HepG2 (cell line): ENCODE data around the gene RAB8A. TPM values are rescaled to one million over a fixed set of nuclear protein-coding genes. Genes with fewer than 3 reads are reported as not detected.

Experiments
- ATAC-seq: fragments of 200-7000 bp; cut with Tn5 transposase; 3 replicates; pipeline ENCODE4 v1.9.1; 2020; ENCODE audit warnings: mild to moderate bottlenecking, moderate library complexity
- BruUV-seq: library from RNA; stranded (reverse); fragments of 400-500 nt; replicated peaks from 2 replicates; lab custom pipeline; 2021; lab: Mats Ljungman, UMichigan
- CTCF ChIA-PET: fragments of 300-600 bp; formaldehyde crosslinking; extraction: SDS; loops from one replicate; lab custom pipeline; 2021; ENCODE audit warnings: low total read pairs, inconsistent platforms, low intra/inter-chr PET ratio; lab: Yijun Ruan, JAX
- POLR2A ChIA-PET: fragments of 350-600 bp; sonication (Branson Sonifier 250); formaldehyde crosslinking; loops from one replicate; lab custom pipeline; 2020; ENCODE audit warnings: antibody characterized with exemption, inconsistent platforms; lab: Yijun Ruan, JAX
- DNase-seq: peaks from one replicate; pipeline ENCODE4 v3.0.0-alpha.2; 2015; ENCODE audit warnings: low spot score
- FAIRE-seq: peaks from 3 replicates; lab custom pipeline; 2011; peaks lifted over from hg19 to GRCh38; lab: Jason Lieb, UNC
- H2AFZ ChIP-seq: one replicate; pipeline ENCODE4 v1.6.1; 2011; ENCODE audit warnings: low read length, inconsistent platforms
- H3K27ac ChIP-seq: fragments of 300-600 bp; 3 replicates; pipeline ENCODE4 v1.8.0; 2011; ENCODE audit warnings: mixed run types, mild to moderate bottlenecking, mixed read lengths, low read length, inconsistent platforms; ENCODE audit not compliant: insufficient read depth; ENCODE audit errors: extremely low read length
- H3K27me3 ChIP-seq, 2 experiments: fragments of 200-600 bp in 1 of 2; 2 replicates in 1 of 2; 3 replicates in 1 of 2; pipeline versions ENCODE4 v1.6.0 to v1.8.0; 2011; ENCODE audit warnings: low read length in 2 of 2, mild to moderate bottlenecking in 2 of 2, moderate library complexity in 2 of 2, inconsistent platforms in 1 of 2; ENCODE audit not compliant: insufficient read depth in 2 of 2, control insufficient read depth in 1 of 2
- H3K36me3 ChIP-seq, 2 experiments: fragments of 200-600 bp in 1 of 2; replicated peaks in 1 of 2; 2 replicates in 1 of 2; 3 replicates in 1 of 2; pipeline versions ENCODE4 v1.5.1 to v1.8.0; 2011; ENCODE audit warnings: low read length in 2 of 2, inconsistent platforms in 1 of 2; ENCODE audit not compliant: insufficient read depth in 2 of 2, control insufficient read depth in 1 of 2
- H3K4me1 ChIP-seq: 2 replicates; pipeline ENCODE4 v1.5.1; 2012; ENCODE audit warnings: low read length, inconsistent platforms; ENCODE audit not compliant: insufficient read depth
- H3K4me2 ChIP-seq: 2 replicates; pipeline ENCODE4 v1.6.0; 2011; ENCODE audit warnings: low read depth, low read length, inconsistent platforms
- H3K4me3 ChIP-seq, 3 experiments: fragments of 200-600 bp in 1 of 3; sonication (generic), shearing (Covaris generic) in 1 of 3; replicated peaks in 1 of 3; 2 replicates each; pipeline ENCODE4 v1.5.1; 2011 to 2016; ENCODE audit warnings: low read length in 3 of 3, inconsistent platforms in 2 of 3, low read depth in 2 of 3, mild to moderate bottlenecking in 2 of 3, control low read depth in 1 of 3, mixed read lengths in 1 of 3; ENCODE audit not compliant: insufficient read depth in 1 of 3
- H3K79me2 ChIP-seq: one replicate; pipeline ENCODE4 v1.6.1; 2011; ENCODE audit warnings: low read length, inconsistent platforms; ENCODE audit not compliant: insufficient read depth
- H3K9ac ChIP-seq: 2 replicates; pipeline ENCODE4 v1.6.0; 2011; ENCODE audit warnings: mild to moderate bottlenecking, low read depth, low read length, inconsistent platforms; ENCODE audit not compliant: insufficient read depth
- H3K9me3 ChIP-seq: 2 replicates; pipeline ENCODE4 v1.5.1; 2012; ENCODE audit warnings: mild to moderate bottlenecking, low read length
- H4K20me1 ChIP-seq: 2 replicates; pipeline ENCODE4 v1.6.0; 2011; ENCODE audit warnings: inconsistent platforms, mild to moderate bottlenecking, low read length, moderate library complexity; ENCODE audit not compliant: insufficient read depth
- BATF2 ChIP-seq: sonication (generic); formaldehyde crosslinking; IDR thresholded peaks from 2 replicates; pipeline ENCODE4 v1.8.0; 2022; ENCODE audit warnings: mild to moderate bottlenecking, missing genetic modification reagents, moderate library complexity
- ELF1 ChIP-seq: sonication (generic); formaldehyde crosslinking; IDR thresholded peaks from 2 replicates; pipeline ENCODE4 v1.4.0; 2020; ENCODE audit warnings: missing genetic modification reagents
- FOXK1 ChIP-seq: sonication (generic); formaldehyde crosslinking; IDR thresholded peaks from 2 replicates; pipeline ENCODE4 v1.4.0; 2020; ENCODE audit warnings: low read depth, missing genetic modification reagents, borderline replicate concordance
- HOXA7 ChIP-seq: sonication (generic); formaldehyde crosslinking; IDR thresholded peaks from 2 replicates; pipeline ENCODE4 v1.8.1; 2022; ENCODE audit warnings: mild to moderate bottlenecking, missing genetic modification reagents, moderate library complexity
- MTA3 ChIP-seq: sonication (generic); formaldehyde crosslinking; IDR thresholded peaks from 2 replicates; pipeline ENCODE4 v1.4.0; 2020; ENCODE audit warnings: missing genetic modification reagents
- PRDM10 ChIP-seq: sonication (generic); formaldehyde crosslinking; IDR thresholded peaks from 2 replicates; pipeline ENCODE4 v1.4.0; 2020; ENCODE audit warnings: low read depth, missing genetic modification reagents
- RFXANK ChIP-seq: IDR thresholded peaks from 2 replicates; pipeline ENCODE4 v1.6.1; 2016
- SIX4 ChIP-seq: sonication (generic); formaldehyde crosslinking; IDR thresholded peaks from 2 replicates; pipeline ENCODE4 v1.4.0; 2020; ENCODE audit warnings: missing genetic modification reagents
- SMARCE1 ChIP-seq: fragments of 450-650 bp; IDR thresholded peaks from 2 replicates; pipeline ENCODE4 v1.6.1; 2017; ENCODE audit warnings: borderline replicate concordance
- SUZ12 ChIP-seq: fragments of 150-350 bp; IDR thresholded peaks from 2 replicates; pipeline ENCODE4 v1.6.1; 2014; ENCODE audit warnings: low read depth, low read length
- ZFP82 ChIP-seq: sonication (generic); formaldehyde crosslinking; IDR thresholded peaks from 2 replicates; pipeline ENCODE4 v1.5.1; 2020; ENCODE audit warnings: mild to moderate bottlenecking, missing genetic modification reagents, borderline replicate concordance
- ZFX ChIP-seq: sonication (generic); formaldehyde crosslinking; IDR thresholded peaks from 2 replicates; pipeline ENCODE4 v1.4.0; 2020; ENCODE audit warnings: mild to moderate bottlenecking, low read depth, missing genetic modification reagents, moderate library complexity
- ZNF235 ChIP-seq: sonication (generic); formaldehyde crosslinking; IDR thresholded peaks from 2 replicates; pipeline ENCODE4 v1.8.1; 2023; ENCODE audit warnings: mild to moderate bottlenecking, missing genetic modification reagents, borderline replicate concordance
- ZNF317 ChIP-seq: sonication (generic); formaldehyde crosslinking; IDR thresholded peaks from 2 replicates; pipeline ENCODE4 v1.5.0; 2020; ENCODE audit warnings: mild to moderate bottlenecking, missing genetic modification reagents
- ZNF446 ChIP-seq: sonication (generic); formaldehyde crosslinking; IDR thresholded peaks from 2 replicates; pipeline ENCODE4 v1.5.0; 2020; ENCODE audit warnings: mild to moderate bottlenecking, missing genetic modification reagents
- ZNF496 ChIP-seq: sonication (generic); formaldehyde crosslinking; IDR thresholded peaks from 2 replicates; pipeline ENCODE4 v1.8.1; 2023; ENCODE audit warnings: mild to moderate bottlenecking, moderate library complexity, missing genetic modification reagents; ENCODE audit not compliant: insufficient replicate concordance
- ZNF614 ChIP-seq: IDR thresholded peaks from 2 replicates; pipeline ENCODE4 v1.6.1; 2018; ENCODE audit warnings: missing biosample characterization, missing genetic modification reagents, inconsistent platforms, borderline replicate concordance
- ZNF7 ChIP-seq: IDR thresholded peaks from 2 replicates; pipeline ENCODE4 v1.6.1; 2016; ENCODE audit warnings: missing biosample characterization, missing genetic modification reagents
- WGBS: methylation state at CpG from one replicate; pipeline ENCODE4 v1.1.6; 2017; ENCODE audit warnings: low lambda C conversion rate; 5-methylcytosine and 5-hydroxymethylcytosine counted together
- in situ Hi-C: cut with HindIII; loops from 2 replicates; pipeline ENCODE4 v1.10.0; 2017; ENCODE audit warnings: low pct_unique_long_range_greater_than_20kb; ENCODE audit not compliant: extremely low pct_ligation_motif_present
- intact Hi-C: fragments of 100-400 bp; cut with micrococcal nuclease; formaldehyde crosslinking; loops from one replicate; pipeline ENCODE4 v1.10.0; 2022; ENCODE audit not compliant: unreplicated experiment
- polyA plus RNA-seq, 8 experiments: library from polyadenylated mRNA; depleted of rRNA in 3 of 8; stranded (reverse) in 7 of 8; unstranded in 1 of 8; fragments of >200 nt; fragmentation: Illumina TruSeq in 4 of 8; extraction: Trizol in 4 of 8; gene quantifications; 2 replicates each; pipeline versions ENCODE4 v1.2.1 to v1.2.3, GENCODE V29; 2011 to 2016; ENCODE audit warnings: low read depth in 4 of 8, missing spikeins in 1 of 8, mixed read lengths in 1 of 8; ENCODE audit not compliant: insufficient read depth in 1 of 8
- total RNA-seq, 5 experiments: library from RNA; depleted of rRNA; stranded (reverse); fragments of >200 nt; fragmentation: Illumina TruSeq; extraction: Trizol; gene quantifications; 2 replicates each; pipeline ENCODE4 v1.2.3, GENCODE V29; 2016; ENCODE audit warnings: low read depth in 1 of 5
- TF ChIP-seq, protein P1 (sequence below): IDR thresholded peaks from 2 replicates; pipeline ENCODE4 v1.6.1; 2016; ENCODE audit warnings: low read depth, borderline replicate concordance

The RAB8A gene
- total and polyA plus RNA-seq, 2 of the 13 experiments (the other 11 are each of a cell fraction or from before 2014, with no cell fraction given): 36.7 to 45.0 TPM

- intact Hi-C loops: no loop called here
- Histone ChIP-seq H3K4me3 (no peak overlapping the region), H3K27me3 (no peaks in the 10 kb centered on the region), H3K36me3 (peaks cover 13 to 29% of the 10 kb centered on the region in 2 experiments; a peak in 4 of 5 replicates), H4K20me1 (no peaks in the 10 kb centered on the region), H3K79me2 (no peaks in the 10 kb centered on the region), H3K9me3 (no peaks in the 10 kb centered on the region), H2AFZ (no peak overlapping the region), H3K9ac (no peak overlapping the region), H3K27ac (no peak overlapping the region), H3K4me1 (no peaks in the 10 kb centered on the region), H3K4me2 (no peak overlapping the region)
- ATAC-seq: no peak
- ChIA-PET CTCF (no interaction called here), POLR2A (interaction anchor here (1.2 kb wide), 1 partner anchor 25 kb away, joined by 3 read pairs; no protein-coding TSS in a partner anchor)
- no peak for DNase-seq
- TSS peak; percentile 20 for BruUV-seq
- in situ Hi-C loops: no loop called here
- WGBS: 42% methylated on average over 15 of the region's 16 CpGs
- FAIRE-seq: no peak
- TF ChIP-seq ZNF317 (CRISPR knock-in tag) (no peak), SMARCE1 (no peak), ELF1 (CRISPR knock-in tag) (no peak), ZFX (CRISPR knock-in tag) (no peak), ZNF614 (CRISPR knock-in tag) (no peak), SIX4 (no peak), BATF2 (CRISPR knock-in tag) (no peak), ZFP82 (CRISPR knock-in tag) (no peak), HOXA7 (CRISPR knock-in tag) (no peak), SUZ12 (no peak), ZNF446 (no peak), PRDM10 (CRISPR knock-in tag) (no peak), FOXK1 (CRISPR knock-in tag) (no peak), ZNF235 (CRISPR knock-in tag) (no peak), ZNF496 (CRISPR knock-in tag) (no peak), RFXANK (no peak), ZNF7 (CRISPR knock-in tag) (no peak), MTA3 (CRISPR knock-in tag) (no peak)
- TF ChIP-seq, protein P1, sequence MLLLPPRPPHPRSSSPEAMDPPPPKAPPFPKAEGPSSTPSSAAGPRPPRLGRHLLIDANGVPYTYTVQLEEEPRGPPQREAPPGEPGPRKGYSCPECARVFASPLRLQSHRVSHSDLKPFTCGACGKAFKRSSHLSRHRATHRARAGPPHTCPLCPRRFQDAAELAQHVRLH: no peak
Measured at GRCh38 chr19:16136185-16136999, 24.7 kb downstream of the RAB8A start.
